Astrocyte (in vitro differentiated cells and primary cell): ENCODE data around the gene SETMAR. TPM values are rescaled to one million over a fixed set of nuclear protein-coding genes. Genes with fewer than 3 reads are reported as not detected.
A peak's percentile ranks its signal among the peaks of the same experiment; 100 is the strongest.

Experiments used
- DNase-seq: peaks from one replicate; pipeline ENCODE4 v3.0.0-alpha.2; 2010; ENCODE audit warnings: low read depth
- FAIRE-seq: peaks from 2 replicates; lab custom pipeline; 2011; peaks lifted over from hg19 to GRCh38; lab: Jason Lieb, UNC
- H2AFZ ChIP-seq: 2 replicates; pipeline ENCODE4 v1.6.0; 2012; ENCODE audit warnings: low read depth, low read length, inconsistent platforms
- H3K27ac ChIP-seq: 2 replicates; pipeline ENCODE4 v1.5.1; 2011; ENCODE audit warnings: low read depth, low read length, inconsistent platforms
- H3K27me3 ChIP-seq: 2 replicates; pipeline ENCODE4 v1.6.0; 2011; ENCODE audit warnings: low read length, inconsistent platforms; ENCODE audit not compliant: insufficient read depth
- H3K36me3 ChIP-seq: 2 replicates; pipeline ENCODE4 v1.5.1; 2011; ENCODE audit warnings: low read length, inconsistent platforms; ENCODE audit not compliant: insufficient read depth
- H3K4me1 ChIP-seq: 2 replicates; pipeline ENCODE4 v1.5.1; 2011; ENCODE audit warnings: low read length, inconsistent platforms; ENCODE audit not compliant: insufficient read depth
- H3K4me2 ChIP-seq: 2 replicates; pipeline ENCODE4 v1.6.0; 2012; ENCODE audit warnings: low read length, inconsistent platforms
- H3K4me3 ChIP-seq: 2 replicates; pipeline ENCODE4 v1.5.1; 2011; ENCODE audit warnings: low read depth, mild to moderate bottlenecking, low read length, inconsistent platforms; ENCODE audit not compliant: insufficient read depth
- H3K79me2 ChIP-seq: 2 replicates; pipeline ENCODE4 v1.6.0; 2012; ENCODE audit warnings: mild to moderate bottlenecking, low read length, inconsistent platforms; ENCODE audit not compliant: insufficient read depth
- H3K9ac ChIP-seq: 2 replicates; pipeline ENCODE4 v1.6.0; 2012; ENCODE audit warnings: mild to moderate bottlenecking, low read length, inconsistent platforms
- H3K9me3 ChIP-seq: 2 replicates; pipeline ENCODE4 v1.5.1; 2012; ENCODE audit warnings: low read depth, mild to moderate bottlenecking, low read length, inconsistent platforms; ENCODE audit not compliant: insufficient read depth
- H4K20me1 ChIP-seq: 2 replicates; pipeline ENCODE4 v1.6.0; 2012; ENCODE audit warnings: low read length, inconsistent platforms; ENCODE audit not compliant: insufficient read depth
- H3K27ac Mint-ChIP-seq: one replicate; pipeline ENCODE4 v1.8.0; 2021; ENCODE audit warnings: mild to moderate bottlenecking, mixed read lengths; ENCODE audit not compliant: unreplicated experiment
- H3K27me3 Mint-ChIP-seq: one replicate; pipeline ENCODE4 v1.8.0; 2021; ENCODE audit warnings: low read depth, mixed read lengths; ENCODE audit not compliant: unreplicated experiment
- H3K36me3 Mint-ChIP-seq: one replicate; pipeline ENCODE4 v1.8.0; 2021; ENCODE audit warnings: low read depth, mixed read lengths; ENCODE audit not compliant: unreplicated experiment
- H3K4me1 Mint-ChIP-seq: one replicate; pipeline ENCODE4 v1.8.0; 2021; ENCODE audit warnings: low read depth, mixed read lengths; ENCODE audit not compliant: unreplicated experiment
- H3K4me3 Mint-ChIP-seq: one replicate; pipeline ENCODE4 v1.8.0; 2021; ENCODE audit warnings: mild to moderate bottlenecking, moderate library complexity, mixed read lengths; ENCODE audit not compliant: unreplicated experiment
- H3K9me3 Mint-ChIP-seq: one replicate; pipeline ENCODE4 v1.8.0; 2021; ENCODE audit warnings: mild to moderate bottlenecking, mixed read lengths; ENCODE audit not compliant: unreplicated experiment
- CTCF ChIP-seq: IDR thresholded peaks from 2 replicates; pipeline ENCODE4 v1.5.1; 2011; ENCODE audit warnings: low read depth, mild to moderate bottlenecking, inconsistent platforms, low read length, moderate library complexity; ENCODE audit not compliant: insufficient read depth
- EZH2 ChIP-seq: IDR thresholded peaks from 2 replicates; pipeline ENCODE4 v1.6.1; 2012; ENCODE audit warnings: mild to moderate bottlenecking, low read length, inconsistent platforms; ENCODE audit not compliant: insufficient read depth
- total RNA-seq: library from RNA; stranded (reverse); gene quantifications from 2 replicates; pipeline ENCODE4 v1.2.1, GENCODE V29; 2021

The SETMAR gene
- total RNA-seq, 1 donor from 2014 or later, result 10.9 TPM

GRCh38 chr3:4322635-4323034 lies 19.5 kb downstream of the SETMAR start:
- no peak overlapping the region for H3K4me2 ChIP-seq
- no peak overlapping the region for H3K27ac ChIP-seq

GRCh38 chr3:4323246-4324027 lies 20.3 kb downstream of the SETMAR start:
- no peak for FAIRE-seq

More at GRCh38 chr3:4322635-4323034, 19.5 kb downstream of the SETMAR start:
- Mint-ChIP-seq H3K4me1 (no peaks in the 10 kb centered on the region), H3K27ac (no peak overlapping the region), H3K36me3 (no peaks in the 10 kb centered on the region), H3K27me3 (no peaks in the 10 kb centered on the region), H3K4me3 (no peak overlapping the region), H3K9me3 (peaks cover 3% of the 10 kb centered on the region)
- no peak overlapping the region for H3K4me3 ChIP-seq
- no peak overlapping the region for H3K9ac ChIP-seq
- H3K36me3 ChIP-seq, result no peaks in the 10 kb centered on the region
- H3K4me1 ChIP-seq, result no peaks in the 10 kb centered on the region
- peak; percentile 55 for FAIRE-seq
- H3K9me3 ChIP-seq, result no peaks in the 10 kb centered on the region
- H3K79me2 ChIP-seq, result no peaks in the 10 kb centered on the region
- H4K20me1 ChIP-seq, result no peaks in the 10 kb centered on the region
- H3K27me3 ChIP-seq, result no peaks in the 10 kb centered on the region
- H2AFZ ChIP-seq, result no peak overlapping the region
- TF ChIP-seq CTCF (no peak), EZH2 (no peak)
- DNase-seq, result peak; percentile 19

More at GRCh38 chr3:4323246-4324027, 20.3 kb downstream of the SETMAR start:
- Mint-ChIP-seq H3K27me3 (no peaks in the 10 kb centered on the region), H3K4me3 (no peak overlapping the region), H3K4me1 (no peaks in the 10 kb centered on the region), H3K36me3 (peaks cover under 1% of the 10 kb centered on the region), H3K27ac (no peak overlapping the region), H3K9me3 (peaks cover 4% of the 10 kb centered on the region)
- Histone ChIP-seq H3K4me1 (no peaks in the 10 kb centered on the region), H3K27me3 (no peaks in the 10 kb centered on the region), H3K79me2 (no peaks in the 10 kb centered on the region), H4K20me1 (no peaks in the 10 kb centered on the region), H3K36me3 (no peaks in the 10 kb centered on the region), H3K27ac (no peak overlapping the region), H3K4me3 (no peak overlapping the region), H3K9me3 (no peaks in the 10 kb centered on the region), H3K4me2 (no peak overlapping the region), H3K9ac (no peak overlapping the region), H2AFZ (no peak overlapping the region)
- TF ChIP-seq EZH2 (no peak), CTCF (no peak)
- DNase-seq, result no peak
